Left ventricle myocardium inferior (tissue), 1 donor: Measurements from ENCODE around the gene ALPK1. TPM values are rescaled to one million over a fixed set of nuclear protein-coding genes. Genes with fewer than 3 reads are reported as not detected.

ENCODE experiments used
- DNase-seq: peaks from one replicate; pipeline ENCODE4 v3.0.0-alpha.2; 2020
- H3K27ac ChIP-seq: fragments of 200-600 bp; replicated peaks from 2 replicates; pipeline ENCODE4 v1.8.0; 2021
- H3K27me3 ChIP-seq: fragments of 200-600 bp; 2 replicates; pipeline ENCODE4 v1.8.0; 2021; ENCODE audit warnings: low read depth
- H3K36me3 ChIP-seq: fragments of 200-600 bp; 2 replicates; pipeline ENCODE4 v1.8.0; 2021
- H3K4me1 ChIP-seq: fragments of 200-600 bp; 2 replicates; pipeline ENCODE4 v1.8.0; 2021
- H3K4me3 ChIP-seq: fragments of 200-600 bp; 2 replicates; pipeline ENCODE4 v1.8.0; 2021; ENCODE audit warnings: mild to moderate bottlenecking, moderate library complexity
- H3K9me3 ChIP-seq: fragments of 200-600 bp; replicated peaks from 2 replicates; pipeline ENCODE4 v1.8.0; 2021
- CTCF ChIP-seq: fragments of 200-600 bp; IDR thresholded peaks from 2 replicates; pipeline ENCODE4 v1.8.0; 2021; ENCODE audit warnings: antibody characterized with exemption, mild to moderate bottlenecking, borderline replicate concordance
- intact Hi-C: fragments of 100-400 bp; cut with micrococcal nuclease; formaldehyde crosslinking; loops from one replicate; pipeline ENCODE4 v1.11.0; 2022
- total RNA-seq: library from RNA; stranded (reverse); fragmentation: NEBNext Ultra II Directional; extraction: Animal tissue kit (Norgen Biotek cat#: 25700); gene quantifications from one replicate; pipeline ENCODE4 v1.2.1, GENCODE V29; 2021
- donor health status: DM: no; HTN: yes; CAD: no; lungs with severe emphysema.

ALPK1 gene
- total RNA-seq, 1 donor from 2014 or later: 3.1 TPM

DNA sequence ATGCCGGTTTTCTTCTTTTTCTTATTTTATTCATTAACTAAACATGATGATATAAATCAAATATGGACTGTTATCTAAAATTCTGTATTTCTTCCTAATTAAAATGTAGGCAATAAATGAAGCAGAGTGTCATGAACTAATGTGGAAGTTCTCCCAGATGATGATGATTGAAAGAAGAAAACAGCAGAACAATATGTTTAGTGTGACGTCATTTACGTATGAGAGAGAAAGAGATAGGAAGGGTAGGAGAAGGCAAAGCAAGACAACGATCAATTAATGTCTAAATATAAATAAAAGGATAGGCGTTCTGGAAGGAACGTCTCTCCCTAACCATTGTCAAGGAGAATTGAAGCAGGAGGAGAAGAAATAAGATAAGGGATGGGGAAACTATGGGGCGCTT is 113.6 kb downstream of the ALPK1 start:
- DNase-seq: no peak
- intact Hi-C loops: no loop called here
- Histone ChIP-seq H3K4me3 (no peak overlapping the region), H3K27ac (no peak overlapping the region), H3K4me1 (no peaks in the 10 kb centered on the region), H3K27me3 (no peaks in the 10 kb centered on the region), H3K9me3 (no peaks in the 10 kb centered on the region), H3K36me3 (peaks cover 31% of the 10 kb centered on the region)
- no peak for TF ChIP-seq CTCF

GRCh38 chr4:112411781-112412550 is 114.8 kb downstream of the ALPK1 start:
- no peak overlapping the region for H3K27ac ChIP-seq
- no peaks in the 10 kb centered on the region for H3K27me3 ChIP-seq
- H3K36me3 ChIP-seq: peaks cover 31% of the 10 kb centered on the region
- H3K9me3 ChIP-seq: no peaks in the 10 kb centered on the region
- no peaks in the 10 kb centered on the region for H3K4me1 ChIP-seq
- no peak overlapping the region for H3K4me3 ChIP-seq
- DNase-seq: no peak
- no peak for TF ChIP-seq CTCF
- intact Hi-C loops: no loop called here

GRCh38 chr4:112416464-112416863 is 119.3 kb downstream of the ALPK1 start:
- Histone ChIP-seq H3K36me3 (peaks cover 31% of the 10 kb centered on the region), H3K4me3 (no peak overlapping the region), H3K4me1 (no peaks in the 10 kb centered on the region), H3K27me3 (no peaks in the 10 kb centered on the region), H3K9me3 (no peaks in the 10 kb centered on the region), H3K27ac (no peak overlapping the region)
- intact Hi-C loops: no loop called here
- DNase-seq: no peak
- TF ChIP-seq CTCF: no peak

GRCh38 chr4:112418092-112418491 is 120.9 kb downstream of the ALPK1 start:
- Histone ChIP-seq H3K4me1 (no peaks in the 10 kb centered on the region), H3K9me3 (no peaks in the 10 kb centered on the region), H3K27me3 (no peaks in the 10 kb centered on the region), H3K27ac (no peak overlapping the region), H3K4me3 (no peak overlapping the region), H3K36me3 (peaks cover 22% of the 10 kb centered on the region)
- no peak for DNase-seq
- intact Hi-C loops: no loop called here
- no peak for TF ChIP-seq CTCF

GRCh38 chr4:112421911-112422310 is 124.7 kb downstream of the ALPK1 start:
- Histone ChIP-seq H3K9me3 (no peaks in the 10 kb centered on the region), H3K36me3 (peaks cover 5% of the 10 kb centered on the region), H3K4me1 (no peaks in the 10 kb centered on the region), H3K27ac (no peak overlapping the region), H3K27me3 (no peaks in the 10 kb centered on the region), H3K4me3 (no peak overlapping the region)
- no peak for TF ChIP-seq CTCF
- no peak for DNase-seq
- intact Hi-C loops: no loop called here
